ENCODE results near the gene EPHA4. TPM values are rescaled to one million over a fixed set of nuclear protein-coding genes. Genes with fewer than 3 reads are reported as not detected.

EPHA4 gene
- total and polyA plus RNA-seq, 2 donors (not counting 1 experiment from before 2014, with no cell fraction given), result 9.6 to 21.0 TPM

- TF ChIP-seq, protein P1, sequence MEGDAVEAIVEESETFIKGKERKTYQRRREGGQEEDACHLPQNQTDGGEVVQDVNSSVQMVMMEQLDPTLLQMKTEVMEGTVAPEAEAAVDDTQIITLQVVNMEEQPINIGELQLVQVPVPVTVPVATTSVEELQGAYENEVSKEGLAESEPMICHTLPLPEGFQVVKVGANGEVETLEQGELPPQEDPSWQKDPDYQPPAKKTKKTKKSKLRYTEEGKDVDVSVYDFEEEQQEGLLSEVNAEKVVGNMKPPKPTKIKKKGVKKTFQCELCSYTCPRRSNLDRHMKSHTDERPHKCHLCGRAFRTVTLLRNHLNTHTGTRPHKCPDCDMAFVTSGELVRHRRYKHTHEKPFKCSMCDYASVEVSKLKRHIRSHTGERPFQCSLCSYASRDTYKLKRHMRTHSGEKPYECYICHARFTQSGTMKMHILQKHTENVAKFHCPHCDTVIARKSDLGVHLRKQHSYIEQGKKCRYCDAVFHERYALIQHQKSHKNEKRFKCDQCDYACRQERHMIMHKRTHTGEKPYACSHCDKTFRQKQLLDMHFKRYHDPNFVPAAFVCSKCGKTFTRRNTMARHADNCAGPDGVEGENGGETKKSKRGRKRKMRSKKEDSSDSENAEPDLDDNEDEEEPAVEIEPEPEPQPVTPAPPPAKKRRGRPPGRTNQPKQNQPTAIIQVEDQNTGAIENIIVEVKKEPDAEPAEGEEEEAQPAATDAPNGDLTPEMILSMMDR (conservative IDR thresholded peaks at IDR 0.05 in 1 of 2, IDR thresholded peaks at IDR 0.05 in 1 of 2; ENCODE audit: low read depth in 1 of 2, low read length in 2 of 2), result no peak
- no peak for TF ChIP-seq EZH2 (IDR thresholded peaks at IDR 0.05; ENCODE audit: low read length, missing control alignments)
- no peaks in the 10 kb centered on the region for H4K20me1 ChIP-seq (ENCODE audit: control insufficient read depth, extremely low read depth, insufficient read depth, low read length)
- peak; percentile 87 to 88 for DNase-seq (ENCODE audit: low read depth in 2 of 2)
- H2AFZ ChIP-seq (ENCODE audit: low read length), result no peak overlapping the region
- H3K79me2 ChIP-seq (ENCODE audit: control insufficient read depth, insufficient read depth, low read length), result no peaks in the 10 kb centered on the region
- no peaks in the 10 kb centered on the region for H3K9me3 ChIP-seq (ENCODE audit: control insufficient read depth, insufficient read depth, low read depth, low read length)
- peak overlapping the region; percentile 48 for H3K27ac ChIP-seq (ENCODE audit: insufficient read depth, low read length)
- H3K4me2 ChIP-seq (ENCODE audit: extremely low read depth, insufficient read depth, low read length), result peak overlapping the region; percentile 90
- no peaks in the 10 kb centered on the region for H3K27me3 ChIP-seq (ENCODE audit: control insufficient read depth, insufficient read depth, low read length)
- no peak overlapping the region for H3K9ac ChIP-seq (ENCODE audit: insufficient read depth, low read length)
- H3K4me1 ChIP-seq (ENCODE audit: control insufficient read depth, extremely low read depth, insufficient read depth, low read length), result peaks cover 3% of the 10 kb centered on the region
- no peaks in the 10 kb centered on the region for H3K36me3 ChIP-seq (ENCODE audit: control insufficient read depth, insufficient read depth, low read length)
- peak overlapping the region; percentile 15 to 45 (median 24) for H3K4me3 ChIP-seq (replicated peaks in 1 of 4; ENCODE audit: control extremely low read depth in 1 of 4, insufficient read depth in 1 of 4, low read depth in 3 of 4, low read length in 4 of 4)
Observed at GRCh38 chr2:221501210-221501882, 70.8 kb downstream of the EPHA4 start.

- no peaks in the 10 kb centered on the region for H3K9me3 ChIP-seq (ENCODE audit: control insufficient read depth, insufficient read depth, low read depth, low read length)
- no peak for TF ChIP-seq EZH2 (IDR thresholded peaks at IDR 0.05; ENCODE audit: low read length, missing control alignments)
- TF ChIP-seq, protein P1 (conservative IDR thresholded peaks at IDR 0.05 in 1 of 2, IDR thresholded peaks at IDR 0.05 in 1 of 2; ENCODE audit: low read depth in 1 of 2, low read length in 2 of 2), result no peak
- peaks cover 3% of the 10 kb centered on the region for H3K4me1 ChIP-seq (ENCODE audit: control insufficient read depth, extremely low read depth, insufficient read depth, low read length)
- H3K27me3 ChIP-seq (ENCODE audit: control insufficient read depth, insufficient read depth, low read length), result no peaks in the 10 kb centered on the region
- no peak overlapping the region for H3K27ac ChIP-seq (ENCODE audit: insufficient read depth, low read length)
- no peaks in the 10 kb centered on the region for H4K20me1 ChIP-seq (ENCODE audit: control insufficient read depth, extremely low read depth, insufficient read depth, low read length)
- no peak overlapping the region for H3K4me3 ChIP-seq (replicated peaks in 1 of 4; ENCODE audit: control extremely low read depth in 1 of 4, insufficient read depth in 1 of 4, low read depth in 3 of 4, low read length in 4 of 4)
- no peak overlapping the region for H3K4me2 ChIP-seq (ENCODE audit: extremely low read depth, insufficient read depth, low read length)
- DNase-seq (ENCODE audit: low read depth in 2 of 2), result peak in 1 of 2 donors; percentile 33
- H3K9ac ChIP-seq (ENCODE audit: insufficient read depth, low read length), result no peak overlapping the region
- H3K79me2 ChIP-seq (ENCODE audit: control insufficient read depth, insufficient read depth, low read length), result no peaks in the 10 kb centered on the region
- H3K36me3 ChIP-seq (ENCODE audit: control insufficient read depth, insufficient read depth, low read length), result no peaks in the 10 kb centered on the region
- H2AFZ ChIP-seq (ENCODE audit: low read length), result no peak overlapping the region
Observed at GRCh38 chr2:221500501-221501209, 71.4 kb downstream of the EPHA4 start.

GRCh38 chr2:221495731-221496130 lies 76.4 kb downstream of the EPHA4 start:
- Histone ChIP-seq H3K4me2 (ENCODE audit: extremely low read depth, insufficient read depth, low read length) (no peak overlapping the region), H3K27me3 (ENCODE audit: control insufficient read depth, insufficient read depth, low read length) (no peaks in the 10 kb centered on the region), H3K9ac (ENCODE audit: insufficient read depth, low read length) (no peak overlapping the region), H3K4me1 (ENCODE audit: control insufficient read depth, extremely low read depth, insufficient read depth, low read length) (no peaks in the 10 kb centered on the region), H2AFZ (ENCODE audit: low read length) (no peak overlapping the region), H3K4me3 (replicated peaks in 1 of 4; ENCODE audit: control extremely low read depth in 1 of 4, insufficient read depth in 1 of 4, low read depth in 3 of 4, low read length in 4 of 4) (no peak overlapping the region), H3K27ac (ENCODE audit: insufficient read depth, low read length) (no peak overlapping the region), H3K36me3 (ENCODE audit: control insufficient read depth, insufficient read depth, low read length) (no peaks in the 10 kb centered on the region), H3K9me3 (ENCODE audit: control insufficient read depth, insufficient read depth, low read depth, low read length) (no peaks in the 10 kb centered on the region), H3K79me2 (ENCODE audit: control insufficient read depth, insufficient read depth, low read length) (no peaks in the 10 kb centered on the region), H4K20me1 (ENCODE audit: control insufficient read depth, extremely low read depth, insufficient read depth, low read length) (no peaks in the 10 kb centered on the region)
- no peak for DNase-seq (ENCODE audit: low read depth in 2 of 2)
- TF ChIP-seq, protein P1 (conservative IDR thresholded peaks at IDR 0.05 in 1 of 2, IDR thresholded peaks at IDR 0.05 in 1 of 2; ENCODE audit: low read depth in 1 of 2, low read length in 2 of 2), result no peak
- TF ChIP-seq EZH2 (IDR thresholded peaks at IDR 0.05; ENCODE audit: low read length, missing control alignments), result no peak

Data from fibroblast of lung (primary cell).